ENCODE results near the gene RPL10A.
"Not testable (repeated sequence)": the region's sequence is repeated elsewhere in the genome, so short reads cannot be mapped to it uniquely, and the experiment has no call there.

Gene RPL10A

DNA sequence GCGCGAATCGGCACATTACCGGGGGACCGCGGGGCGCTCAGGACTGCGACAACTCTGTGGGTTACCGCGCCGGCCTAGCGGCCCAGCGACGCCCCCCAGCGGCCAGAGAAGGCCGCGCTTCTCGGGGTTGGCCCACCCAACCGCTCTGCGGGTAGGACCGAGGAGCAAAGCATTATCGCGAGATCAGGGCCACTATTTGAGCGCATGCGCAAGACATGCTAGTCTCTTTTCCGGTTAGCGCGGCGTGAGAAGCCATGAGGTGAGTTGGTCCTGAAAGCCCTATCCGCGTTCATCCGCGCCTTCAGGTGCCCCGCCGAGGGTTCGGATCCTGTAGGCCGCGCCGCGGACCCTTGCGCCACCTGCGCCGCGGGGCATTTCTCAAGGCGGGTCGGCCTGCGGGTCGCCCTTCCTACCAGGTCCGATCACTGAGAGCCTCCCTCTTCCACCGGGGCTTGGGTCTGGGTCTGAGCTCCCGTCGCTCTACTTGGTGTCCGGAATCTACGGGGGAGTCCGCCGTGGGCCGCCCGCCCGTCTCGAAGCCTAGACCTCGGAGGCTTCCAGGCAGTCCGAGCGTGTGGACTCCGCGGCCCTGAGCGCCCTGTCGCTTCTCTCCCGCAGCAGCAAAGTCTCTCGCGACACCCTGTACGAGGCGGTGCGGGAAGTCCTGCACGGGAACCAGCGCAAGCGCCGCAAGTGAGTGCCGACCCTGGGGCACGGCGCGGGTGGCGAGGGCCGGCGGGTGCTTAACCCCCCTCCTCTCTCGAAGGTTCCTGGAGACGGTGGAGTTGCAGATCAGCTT lies at the start of gene RPL10A:
RPL10A (plus strand) TSS at position 221 of the 799 bp plus-strand sequence; CDS start at position 255, 34 bp downstream.
- DNase-seq, result peak; percentile 92

DNA sequence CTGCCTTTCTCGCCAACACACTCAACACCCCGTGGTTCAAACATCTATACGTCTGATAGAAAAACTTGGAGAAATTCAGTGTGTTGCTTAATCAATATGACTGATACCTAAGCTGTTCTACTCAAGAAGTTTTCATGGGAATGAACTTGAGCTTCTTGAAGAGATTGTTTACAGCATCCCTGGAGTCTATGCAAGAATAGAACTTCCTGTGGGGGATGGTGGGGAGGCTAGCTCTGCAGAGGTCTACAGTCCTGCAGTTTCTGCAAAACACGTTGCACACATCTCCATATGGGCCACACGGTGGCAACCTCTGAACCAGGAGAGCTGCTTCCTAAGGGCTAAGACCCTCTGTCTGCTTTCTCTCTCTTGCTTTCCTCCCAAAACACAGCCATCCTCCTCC lies 48.8 kb upstream of the RPL10A start:
- no peak for DNase-seq

DNA sequence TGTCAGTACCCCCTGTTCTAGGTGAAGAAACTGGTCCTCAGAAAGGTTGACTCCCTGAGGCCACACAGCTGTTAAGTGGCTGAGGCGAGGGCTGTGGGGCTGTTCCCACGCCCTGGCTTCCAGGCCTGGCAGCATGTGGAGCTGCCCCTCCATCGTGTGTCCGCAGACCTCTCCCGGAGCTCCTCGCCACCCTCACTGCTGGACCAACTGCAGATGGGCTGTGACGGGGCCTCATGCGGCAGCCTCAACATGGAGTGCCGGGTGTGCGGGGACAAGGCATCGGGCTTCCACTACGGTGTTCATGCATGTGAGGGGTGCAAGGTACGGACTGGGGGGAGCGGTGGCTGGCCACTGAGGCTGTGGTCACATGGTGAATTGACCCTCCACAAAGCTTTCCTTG lies 48.2 kb upstream of the RPL10A start:
- DNase-seq, result no peak

DNA sequence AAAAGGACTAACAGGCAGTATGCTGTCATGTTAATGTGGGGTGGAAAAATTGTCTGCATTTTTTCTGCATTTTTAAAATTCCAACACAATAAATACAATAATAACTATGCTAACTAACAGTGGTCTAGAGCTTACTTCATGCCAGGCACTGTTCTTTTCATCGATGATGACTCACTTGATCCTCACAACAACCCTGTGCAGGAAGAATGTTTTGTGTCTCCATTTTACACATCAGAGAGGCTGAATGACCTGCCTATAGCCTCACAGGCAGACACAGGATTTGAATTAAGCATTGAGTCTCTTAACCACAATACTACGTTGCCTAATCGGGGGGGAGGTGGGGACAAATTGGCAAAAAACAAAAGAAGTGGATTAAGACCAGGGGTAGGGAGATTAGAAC lies 42.9 kb upstream of the RPL10A start:
- no peak for DNase-seq

DNA sequence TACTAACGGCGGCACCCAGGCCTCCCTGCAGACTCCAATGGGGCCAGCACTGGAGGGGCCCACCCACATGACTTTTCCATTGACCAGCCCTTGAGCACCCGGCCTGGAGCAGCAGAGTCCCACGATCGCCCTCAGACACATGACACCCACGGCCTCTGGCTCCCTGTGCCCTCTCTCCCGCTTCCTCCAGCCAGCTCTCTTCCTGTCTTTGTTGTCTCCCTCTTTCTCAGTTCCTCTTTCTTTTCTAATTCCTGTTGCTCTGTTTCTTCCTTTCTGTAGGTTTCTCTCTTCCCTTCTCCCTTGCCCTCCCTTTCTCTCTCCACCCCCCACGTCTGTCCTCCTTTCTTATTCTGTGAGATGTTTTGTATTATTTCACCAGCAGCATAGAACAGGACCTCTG lies 42.1 kb upstream of the RPL10A start:
- DNase-seq, result no peak

DNA sequence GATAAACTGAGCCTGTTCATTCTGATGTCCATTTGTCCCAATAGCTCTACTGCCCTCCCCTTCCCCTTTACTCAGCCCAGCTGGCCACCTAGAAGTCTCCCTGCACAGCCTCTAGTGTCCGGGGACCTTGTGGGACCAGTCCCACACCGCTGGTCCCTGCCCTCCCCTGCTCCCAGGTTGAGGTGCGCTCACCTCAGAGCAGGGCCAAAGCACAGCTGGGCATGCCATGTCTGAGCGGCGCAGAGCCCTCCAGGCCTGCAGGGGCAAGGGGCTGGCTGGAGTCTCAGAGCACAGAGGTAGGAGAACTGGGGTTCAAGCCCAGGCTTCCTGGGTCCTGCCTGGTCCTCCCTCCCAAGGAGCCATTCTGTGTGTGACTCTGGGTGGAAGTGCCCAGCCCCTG lies 40.8 kb upstream of the RPL10A start:
- no peak for DNase-seq

DNA sequence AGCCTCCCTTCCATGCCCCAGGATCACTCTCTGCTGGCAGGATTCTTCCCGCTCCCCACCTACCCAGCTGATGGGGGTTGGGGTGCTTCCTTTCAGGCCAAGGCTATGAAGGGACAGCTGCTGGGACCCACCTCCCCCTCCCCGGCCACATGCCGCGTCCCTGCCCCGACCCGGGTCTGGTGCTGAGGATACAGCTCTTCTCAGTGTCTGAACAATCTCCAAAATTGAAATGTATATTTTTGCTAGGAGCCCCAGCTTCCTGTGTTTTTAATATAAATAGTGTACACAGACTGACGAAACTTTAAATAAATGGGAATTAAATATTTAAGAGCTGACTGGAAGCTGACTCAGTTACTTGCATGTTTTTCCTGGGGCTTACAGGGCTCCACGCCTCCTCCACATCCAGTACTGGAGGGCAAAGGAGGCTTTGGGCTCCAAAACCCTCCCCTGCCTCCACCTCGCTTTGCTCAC lies 40.3 kb upstream of the RPL10A start:
- no peak for DNase-seq

DNA sequence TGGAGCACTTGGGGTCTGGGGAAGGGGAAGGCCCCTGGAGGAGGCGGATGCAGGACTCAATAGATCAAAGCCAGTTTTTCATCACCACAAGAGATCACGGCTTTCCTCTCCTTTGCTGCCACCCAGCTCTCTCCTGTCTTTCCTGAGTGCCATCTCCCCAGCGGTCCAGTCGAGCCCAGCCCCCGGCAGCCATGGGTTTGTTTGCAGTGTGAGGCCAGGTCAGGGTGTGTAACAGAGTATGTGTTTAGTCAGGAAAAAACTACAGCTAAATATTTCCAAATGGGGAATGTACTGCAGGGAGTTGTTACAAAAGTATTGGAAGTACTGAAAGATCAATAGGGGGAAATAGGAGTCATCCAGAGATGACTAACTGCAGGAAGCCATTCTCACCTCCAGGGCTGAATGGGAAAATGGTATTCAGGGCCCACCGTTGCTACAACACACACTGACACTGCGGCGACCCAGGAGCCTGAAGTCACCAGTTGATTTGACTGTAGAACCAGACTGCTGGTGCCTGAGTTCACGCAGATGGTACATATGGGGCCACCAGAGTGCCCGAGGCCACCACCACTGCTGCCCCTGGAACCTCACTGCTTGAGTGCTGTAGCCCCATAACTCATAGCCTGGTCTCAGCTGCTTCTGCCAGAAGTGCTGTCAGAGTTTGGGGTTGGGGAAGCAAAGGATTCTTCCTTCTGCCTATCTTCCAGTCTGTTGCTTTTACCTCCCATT lies 39.6 kb upstream of the RPL10A start:
- no peak for DNase-seq

DNA sequence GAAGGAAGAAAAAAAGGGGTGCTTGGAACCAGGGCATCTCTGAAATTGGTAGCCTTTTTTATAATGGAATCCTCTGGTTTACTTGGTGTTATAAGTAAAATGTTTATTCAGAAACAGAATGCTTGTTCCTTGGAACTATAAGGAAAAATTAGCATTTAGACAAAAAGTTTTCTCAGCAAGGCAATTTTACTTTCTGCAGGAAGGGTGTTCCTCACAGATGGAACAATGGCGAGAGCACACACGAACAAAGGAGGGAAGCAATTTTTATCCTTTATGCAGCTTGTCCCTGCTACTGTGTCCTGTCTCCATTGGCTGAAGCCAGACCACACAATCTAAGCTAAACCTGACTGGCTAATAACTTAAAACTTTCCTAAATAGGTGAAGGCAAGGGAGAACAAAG lies 38.7 kb upstream of the RPL10A start:
- no peak for DNase-seq

DNA sequence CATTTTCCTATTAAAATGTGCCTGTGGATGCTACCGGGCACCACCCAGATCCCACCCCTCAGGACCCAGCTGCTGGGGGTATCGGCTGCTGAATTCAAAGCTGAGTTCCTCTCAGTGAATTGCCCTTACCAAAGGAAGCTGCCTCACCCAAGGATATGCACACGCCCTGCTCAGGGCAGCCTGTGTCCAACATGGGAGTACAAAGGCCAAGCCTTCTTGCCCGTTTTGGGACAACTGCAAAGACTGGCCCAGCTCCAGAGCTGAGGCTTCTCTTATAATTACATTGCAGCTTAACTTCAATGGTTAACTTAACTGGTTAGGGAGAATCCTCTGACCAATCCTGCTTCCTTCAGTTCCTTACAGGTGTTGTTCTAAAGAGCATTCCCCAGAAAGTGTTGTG lies 35.9 kb upstream of the RPL10A start:
- no peak for DNase-seq

DNA sequence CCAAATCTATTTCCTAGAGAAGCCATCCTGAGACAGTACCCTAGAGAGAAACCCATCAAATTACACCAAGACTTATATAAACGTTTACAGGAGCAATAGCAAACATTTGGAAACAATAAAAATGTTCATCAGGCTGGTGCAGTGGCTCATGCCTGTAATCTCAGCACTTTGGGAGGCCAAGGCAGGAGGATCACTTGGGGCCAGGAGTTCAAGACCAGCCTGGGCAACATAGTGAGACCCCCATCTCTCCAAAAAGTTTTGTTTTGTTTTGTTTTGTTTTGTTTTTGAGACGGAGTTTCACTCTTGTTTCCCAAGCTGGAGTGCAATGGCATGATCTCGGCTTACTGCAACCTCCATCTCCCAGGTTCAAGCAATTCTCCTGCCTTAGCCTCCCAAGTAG lies 35.5 kb upstream of the RPL10A start:
- DNase-seq, result not testable (repeated sequence)

DNA sequence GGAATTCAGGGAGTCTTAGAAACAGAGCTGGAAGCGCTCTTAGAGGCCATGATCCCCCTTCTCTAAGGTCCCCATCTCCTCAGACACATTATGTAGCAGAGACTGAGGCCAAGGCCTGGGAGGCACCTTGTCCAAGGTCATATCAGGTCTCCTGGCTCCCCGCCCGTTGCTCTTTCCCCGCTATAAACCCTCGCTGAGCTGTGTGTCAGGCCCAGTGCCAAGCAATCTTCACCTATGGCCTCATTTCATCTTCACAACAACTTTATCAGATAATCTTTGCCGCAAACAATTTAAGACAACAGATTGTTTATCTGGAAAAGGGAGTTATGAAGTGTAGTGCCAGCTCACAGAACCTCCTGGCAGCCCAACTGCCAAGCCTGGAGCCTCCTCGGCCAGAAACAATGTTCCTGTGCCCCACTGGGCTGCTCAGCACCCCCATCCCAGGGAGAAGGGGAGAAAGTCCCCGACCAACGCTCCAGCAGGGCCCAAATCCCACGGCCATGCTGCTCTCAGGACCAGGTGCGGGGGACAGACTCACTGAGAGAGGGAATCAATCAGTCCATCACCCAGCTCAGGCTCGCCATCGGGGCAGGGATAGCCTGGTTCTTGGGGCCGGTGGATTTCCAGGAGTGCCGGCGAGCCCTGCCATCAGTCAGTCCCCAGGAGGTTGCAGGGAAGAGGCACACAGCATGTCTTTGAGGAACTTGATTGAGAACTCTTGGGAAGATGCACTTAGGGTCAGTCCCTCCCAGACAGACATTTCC lies 32.9 kb upstream of the RPL10A start:
- DNase-seq, result no peak

DNA sequence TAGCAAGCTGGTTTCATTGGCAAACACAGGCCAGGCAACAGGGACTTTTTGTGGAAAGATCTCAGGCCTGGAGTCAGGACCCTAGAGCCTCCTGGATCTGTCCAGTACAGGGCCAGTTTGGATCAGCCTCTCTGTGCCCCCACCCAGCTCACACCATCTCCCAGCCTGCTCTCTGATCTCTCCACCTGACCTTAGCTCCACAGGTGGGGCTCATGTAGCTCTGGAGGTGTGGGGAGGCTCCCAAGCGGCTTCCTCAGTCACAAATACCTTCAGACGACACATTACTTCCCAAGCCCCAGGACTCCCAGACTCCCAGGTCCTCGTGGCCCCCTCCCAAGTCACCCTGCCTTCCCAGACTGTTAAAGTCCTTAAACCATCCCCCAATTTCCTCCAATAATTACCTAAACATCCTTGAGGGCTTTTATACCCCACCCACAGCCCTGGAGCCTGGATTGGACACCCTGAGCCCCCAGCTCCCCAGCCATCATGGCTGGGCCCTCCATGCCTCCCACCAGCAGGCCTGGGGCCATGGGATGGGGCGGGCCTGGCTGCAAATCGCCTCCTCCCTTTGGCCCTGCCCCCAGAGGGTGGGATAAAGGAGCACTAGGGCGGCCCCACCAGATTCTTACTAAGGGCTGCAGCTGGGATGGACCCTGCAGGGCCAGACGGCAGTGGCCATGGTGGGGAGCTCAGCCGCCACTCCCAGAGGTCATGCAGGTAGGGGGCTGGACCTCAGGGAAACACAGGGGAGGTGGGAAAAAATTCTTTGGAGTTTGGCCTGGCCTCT lies 31.9 kb upstream of the RPL10A start:
- no peak for DNase-seq

DNA sequence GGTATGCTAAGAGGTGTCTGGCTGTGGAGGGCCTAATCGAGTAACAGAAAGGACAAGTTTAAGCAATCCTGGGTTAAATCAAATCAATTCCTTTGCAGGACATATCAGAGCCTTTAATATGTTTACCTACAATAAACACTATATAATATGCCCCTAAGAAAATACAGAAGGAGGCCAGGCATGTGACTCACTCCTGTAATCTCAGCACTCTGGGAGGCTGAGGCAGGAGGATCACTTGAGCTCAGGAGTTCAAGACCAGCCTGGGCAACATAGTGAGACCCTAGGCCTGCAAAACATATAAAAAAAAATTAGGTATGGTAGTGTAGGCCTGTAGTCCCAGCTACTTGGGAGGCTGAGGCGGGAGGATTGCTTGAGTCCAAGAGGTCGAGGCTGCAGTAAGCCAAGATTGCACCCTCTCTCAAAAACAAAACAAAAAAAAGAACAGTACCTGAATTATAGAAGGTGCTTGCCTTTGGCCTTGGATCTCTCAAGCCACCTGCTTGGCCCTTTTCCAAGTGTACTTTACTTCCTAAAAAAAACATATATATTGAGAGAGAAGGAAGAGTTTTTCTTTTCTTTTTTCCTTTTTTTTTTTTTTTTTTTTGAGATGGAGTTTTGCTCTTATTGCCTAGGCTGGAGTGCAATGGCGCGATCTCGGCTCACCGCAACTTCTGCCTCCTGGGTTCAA lies 29.7 kb upstream of the RPL10A start:
- DNase-seq, result not testable (repeated sequence)

DNA sequence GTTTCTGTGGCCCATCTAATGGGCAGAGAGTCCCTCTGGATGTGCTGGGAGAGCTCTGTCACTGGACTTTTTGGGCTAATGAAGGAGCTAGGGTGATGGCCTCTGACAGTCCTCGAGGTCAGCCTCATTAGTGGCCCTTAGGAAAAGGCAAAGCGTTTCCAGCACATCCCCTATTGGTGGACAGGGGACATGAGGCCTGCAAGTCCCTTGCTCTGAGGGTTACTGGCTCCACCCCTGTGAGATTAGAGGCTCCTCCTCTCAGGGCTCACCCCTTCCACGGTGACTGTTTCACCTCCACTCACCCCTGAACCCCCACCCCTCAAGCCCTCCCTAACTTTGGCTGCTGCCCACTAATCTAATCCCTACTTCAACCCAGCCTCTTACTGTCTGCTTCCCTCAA lies 28.9 kb upstream of the RPL10A start:
- no peak for DNase-seq

DNA sequence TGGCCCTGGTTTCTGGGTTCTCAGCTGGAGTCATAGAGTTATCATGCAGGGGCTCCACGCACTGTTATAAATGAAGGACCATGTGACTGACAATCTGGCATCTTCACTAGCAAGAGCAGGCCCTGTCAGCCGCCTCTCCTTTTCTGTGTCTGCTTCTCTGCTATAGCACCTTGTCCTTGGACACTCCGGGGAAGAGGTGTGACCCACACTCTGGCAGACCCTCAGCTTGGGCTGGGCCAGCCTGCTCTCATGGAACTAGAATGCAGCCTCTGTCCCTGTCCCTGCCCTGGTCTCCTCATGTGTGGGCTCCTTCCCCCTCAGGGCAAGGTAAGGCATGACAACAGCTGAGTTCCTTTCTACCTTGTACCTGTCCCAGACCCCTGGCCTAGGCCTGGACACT lies 27.0 kb upstream of the RPL10A start:
- no peak for DNase-seq

DNA sequence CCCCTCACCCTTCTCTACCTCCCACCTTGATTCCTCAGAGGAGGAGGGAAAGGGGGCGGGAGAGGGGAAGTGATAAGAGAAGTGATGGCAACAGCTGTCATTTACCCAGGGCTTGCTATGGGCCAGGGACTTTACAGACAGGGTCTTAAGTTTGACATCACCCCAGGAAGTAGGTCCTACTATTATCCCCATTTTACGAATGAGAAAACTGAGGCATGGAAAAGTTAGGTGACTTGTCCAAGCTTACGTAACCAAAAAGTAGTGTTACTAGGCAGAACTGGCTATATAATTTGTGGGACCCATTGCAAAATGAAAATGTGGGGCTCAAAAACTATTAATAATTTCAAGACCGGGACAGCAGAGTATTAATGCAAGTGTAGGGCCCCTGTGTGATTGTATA lies 26.6 kb upstream of the RPL10A start:
- no peak for DNase-seq

DNA sequence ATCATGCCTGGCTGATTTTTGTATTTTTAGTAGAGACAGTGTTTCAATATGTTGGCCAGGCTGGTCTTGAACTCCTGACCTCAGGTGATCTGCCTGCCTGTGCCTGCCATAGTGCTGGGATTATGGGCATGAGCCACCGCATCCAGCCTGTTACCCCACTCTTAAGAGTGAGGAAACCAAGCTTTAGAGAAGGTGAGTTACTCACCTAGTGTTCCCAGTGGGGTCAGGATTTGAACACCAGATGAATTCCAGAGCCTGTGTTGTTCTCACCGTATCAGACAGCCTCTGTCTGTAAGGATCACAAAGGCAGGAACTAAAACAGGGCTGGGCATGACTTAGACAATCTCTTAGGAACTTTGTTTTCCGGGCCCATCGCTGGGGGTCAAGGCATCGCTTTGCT lies 25.5 kb upstream of the RPL10A start:
- no peak for DNase-seq

DNA sequence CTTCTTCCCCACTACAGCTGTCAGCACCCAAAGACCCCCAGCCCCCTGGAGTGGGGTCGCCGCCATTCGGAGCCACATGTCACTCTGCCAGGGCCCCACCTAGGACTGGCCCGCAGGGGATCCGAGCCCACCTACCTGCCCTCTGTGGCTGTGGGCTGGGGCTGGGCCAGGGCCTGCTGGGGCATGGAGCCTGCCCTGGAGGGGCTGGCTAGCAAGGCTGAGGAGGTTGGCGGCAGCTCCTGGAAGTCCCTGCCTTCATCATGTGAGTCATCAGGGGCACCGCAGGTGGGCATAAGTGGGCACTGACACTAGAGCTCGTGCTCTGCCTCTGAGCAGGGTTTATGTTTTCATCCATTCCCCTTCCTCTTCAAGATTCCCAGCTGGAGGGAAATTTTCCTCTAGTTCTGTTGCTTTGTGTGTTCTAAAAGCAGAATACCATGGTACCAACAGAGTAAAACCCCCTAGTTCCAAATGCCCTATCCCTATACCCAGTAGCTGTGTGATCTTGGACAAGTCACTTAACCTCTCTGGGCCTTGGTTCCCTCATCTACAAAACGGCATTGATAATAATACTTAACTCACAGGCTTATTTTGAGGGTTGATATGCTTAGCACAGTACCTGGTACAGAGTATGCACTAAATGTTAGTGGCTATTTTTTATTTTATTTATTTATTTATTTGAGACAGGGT lies 24.7 kb upstream of the RPL10A start:
- no peak for DNase-seq

DNA sequence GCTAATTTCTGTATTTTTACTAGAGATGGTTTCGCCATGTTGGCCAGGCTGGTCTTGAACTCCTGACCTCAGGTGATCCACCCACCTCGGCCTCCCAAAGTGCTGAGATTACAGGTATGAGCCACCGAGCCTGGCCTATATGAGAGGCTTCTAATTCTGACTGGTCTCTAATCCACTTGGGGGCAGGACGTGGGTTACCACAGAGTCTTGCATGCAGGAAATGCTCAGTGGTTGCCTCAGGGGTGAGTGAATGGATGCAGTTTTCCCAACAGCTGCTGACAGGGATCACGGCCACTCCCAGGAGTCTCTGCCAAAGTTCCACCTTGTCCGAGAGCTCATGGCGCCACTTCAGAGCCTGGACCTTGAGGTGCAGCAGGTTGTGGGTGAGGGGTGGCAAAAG lies 22.5 kb upstream of the RPL10A start:
- no peak for DNase-seq

DNA sequence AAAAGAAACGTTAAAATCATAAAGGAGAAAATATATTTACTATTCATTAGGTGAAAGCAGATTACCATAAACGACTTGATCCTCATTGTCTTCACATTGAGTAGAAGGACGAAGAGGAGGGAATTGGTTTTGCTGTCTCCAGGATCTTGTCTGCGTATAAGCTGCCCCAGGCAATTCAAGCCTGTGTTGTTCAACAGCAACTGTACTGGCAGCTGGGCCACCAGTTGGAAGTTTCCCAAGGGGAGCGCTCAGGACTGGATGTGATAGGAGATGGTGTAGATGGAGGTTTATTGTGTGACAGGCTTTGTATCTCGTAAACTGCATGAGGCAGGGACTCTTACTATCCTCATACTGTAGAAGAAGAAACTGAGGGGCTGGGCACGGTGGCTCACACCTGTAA lies 20.0 kb upstream of the RPL10A start:
- no peak for DNase-seq
